ENCODE data around the gene CACNA1S. TPM values are rescaled to one million over a fixed set of nuclear protein-coding genes. Genes with fewer than 3 reads are reported as not detected.

The CACNA1S gene
- total RNA-seq, 1 experiment from 2014 or later, result not detected

GRCh38 chr1:201007481-201007880 lies 104.7 kb downstream of the CACNA1S start:
- Histone ChIP-seq H4K8ac (replicated peaks; ENCODE audit: insufficient read length, low read depth, low read length) (no peak overlapping the region), H3K27ac (ENCODE audit: insufficient read length, low read depth, low read length) (no peak overlapping the region), H3K23ac (ENCODE audit: insufficient read length, low read depth, low read length) (no peak overlapping the region), H2BK20ac (ENCODE audit: low read depth, low read length, poor library complexity, severe bottlenecking) (no peak overlapping the region), H3K4me2 (ENCODE audit: insufficient read depth, insufficient read length, low read length) (no peak overlapping the region), H4K5ac (ENCODE audit: insufficient read length, low read depth, low read length) (no peak overlapping the region), H4K91ac (ENCODE audit: insufficient read length, low read depth, low read length) (no peak overlapping the region), H2BK120ac (ENCODE audit: low read depth, low read length, poor library complexity, severe bottlenecking) (no peak overlapping the region), H3K9me3 (ENCODE audit: control insufficient read depth, low read depth, low read length) (no peaks in the 10 kb centered on the region), H2BK5ac (ENCODE audit: insufficient read length, low read length) (no peak overlapping the region), H3K14ac (ENCODE audit: insufficient read depth, low read length) (no peak overlapping the region), H3K9ac (ENCODE audit: extremely low read depth, insufficient read length, low read length) (no peak overlapping the region), H2AFZ (ENCODE audit: low read length) (no peak overlapping the region), H3K23me2 (ENCODE audit: insufficient read length, low read depth, low read length, poor library complexity, severe bottlenecking) (no peaks in the 10 kb centered on the region), H2BK15ac (ENCODE audit: low read depth, low read length) (no peak overlapping the region), H3K27me3 (ENCODE audit: insufficient read depth, low read length) (no peaks in the 10 kb centered on the region), H2AK5ac (ENCODE audit: insufficient read length, low read length) (no peak overlapping the region), H3K4ac (ENCODE audit: low read depth, low read length) (no peak overlapping the region), H3T11ph (ENCODE audit: low read length) (no peak overlapping the region), H4K20me1 (ENCODE audit: control insufficient read depth, insufficient read depth, insufficient read length) (no peaks in the 10 kb centered on the region), H2BK12ac (ENCODE audit: insufficient read length, low read depth, low read length) (no peak overlapping the region), H3K79me2 (ENCODE audit: insufficient read depth, low read length) (no peaks in the 10 kb centered on the region; the same call in 1 of the 2 replicates), H3K79me1 (ENCODE audit: insufficient read depth, low read depth, low read length, poor library complexity, severe bottlenecking) (no peaks in the 10 kb centered on the region), H3K56ac (ENCODE audit: insufficient read length, low read depth, low read length) (no peak overlapping the region), H3K4me1 (ENCODE audit: insufficient read depth, low read length) (no peaks in the 10 kb centered on the region), H3K18ac (ENCODE audit: insufficient read length, low read depth, low read length) (no peak overlapping the region)
- WGBS (ENCODE audit: extremely low coverage, insufficient read length, low lambda C conversion rate), result no CpG with 5 or more reads among the region's 5 CpGs
- Mint-ChIP-seq H3K27me3 (ENCODE audit: low read depth) (no peaks in the 10 kb centered on the region; the same call in 1 of the 2 replicates), H3K4me3 (no peak overlapping the region), H3K27ac (no peak overlapping the region), H3K36me3 (ENCODE audit: insufficient read depth in 1 of 3, low read depth in 3 of 3) (peaks cover 0 to 5% (median under 1%) of the 10 kb centered on the region in 3 experiments; a peak in 4 of 7 replicates), H3K9me3 (no peaks in the 10 kb centered on the region), H3K4me1 (peaks cover 12 to 14% of the 10 kb centered on the region in 2 experiments)
- no peak for DNase-seq
- TF ChIP-seq, protein P1, sequence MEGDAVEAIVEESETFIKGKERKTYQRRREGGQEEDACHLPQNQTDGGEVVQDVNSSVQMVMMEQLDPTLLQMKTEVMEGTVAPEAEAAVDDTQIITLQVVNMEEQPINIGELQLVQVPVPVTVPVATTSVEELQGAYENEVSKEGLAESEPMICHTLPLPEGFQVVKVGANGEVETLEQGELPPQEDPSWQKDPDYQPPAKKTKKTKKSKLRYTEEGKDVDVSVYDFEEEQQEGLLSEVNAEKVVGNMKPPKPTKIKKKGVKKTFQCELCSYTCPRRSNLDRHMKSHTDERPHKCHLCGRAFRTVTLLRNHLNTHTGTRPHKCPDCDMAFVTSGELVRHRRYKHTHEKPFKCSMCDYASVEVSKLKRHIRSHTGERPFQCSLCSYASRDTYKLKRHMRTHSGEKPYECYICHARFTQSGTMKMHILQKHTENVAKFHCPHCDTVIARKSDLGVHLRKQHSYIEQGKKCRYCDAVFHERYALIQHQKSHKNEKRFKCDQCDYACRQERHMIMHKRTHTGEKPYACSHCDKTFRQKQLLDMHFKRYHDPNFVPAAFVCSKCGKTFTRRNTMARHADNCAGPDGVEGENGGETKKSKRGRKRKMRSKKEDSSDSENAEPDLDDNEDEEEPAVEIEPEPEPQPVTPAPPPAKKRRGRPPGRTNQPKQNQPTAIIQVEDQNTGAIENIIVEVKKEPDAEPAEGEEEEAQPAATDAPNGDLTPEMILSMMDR (conservative IDR thresholded peaks at IDR 0.05), result no peak

Measured in H9 (cell line).